ENCODE results near the gene RNF157.

The RNF157 gene

DNA sequence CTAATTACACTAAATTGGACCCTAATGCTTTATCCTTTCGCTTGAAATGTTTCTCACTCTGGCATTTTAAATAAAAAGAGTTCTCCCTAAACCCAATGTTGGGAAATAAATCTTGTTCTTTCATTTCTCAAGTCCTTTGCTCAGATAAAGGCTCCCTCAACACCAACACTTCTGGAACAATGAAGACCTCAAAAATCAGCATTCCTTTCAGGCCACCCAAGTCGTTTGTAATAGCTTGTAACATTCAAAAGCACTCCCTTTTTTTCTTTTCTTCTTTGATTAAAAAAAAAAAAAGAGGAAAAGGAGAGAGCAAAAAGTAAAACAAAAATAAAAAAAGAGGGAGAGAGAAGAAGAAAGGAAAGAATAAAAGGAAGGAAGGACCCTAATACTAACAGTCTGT lies 76.0 kb downstream of the RNF157 start:
- Histone ChIP-seq H2AFZ (ENCODE audit: low read depth) (no peak overlapping the region), H3K27me3 (ENCODE audit: insufficient read depth, low read depth) (no peaks in the 10 kb centered on the region), H3K9ac (no peak overlapping the region), H3K36me3 (ENCODE audit: insufficient read depth) (no peaks in the 10 kb centered on the region), H3K4me1 (ENCODE audit: low read depth, poor library complexity, severe bottlenecking) (no peaks in the 10 kb centered on the region), H3K27ac (no peak overlapping the region), H3K4me3 (IDR thresholded peaks at IDR 0.05; ENCODE audit: insufficient read depth, low read depth, low read length) (no peak overlapping the region), H3K79me2 (ENCODE audit: insufficient read depth, low read depth) (no peaks in the 10 kb centered on the region), H3K4me2 (no peak overlapping the region), H4K20me1 (ENCODE audit: insufficient read depth) (no peaks in the 10 kb centered on the region)
- TF ChIP-seq, protein P1, sequence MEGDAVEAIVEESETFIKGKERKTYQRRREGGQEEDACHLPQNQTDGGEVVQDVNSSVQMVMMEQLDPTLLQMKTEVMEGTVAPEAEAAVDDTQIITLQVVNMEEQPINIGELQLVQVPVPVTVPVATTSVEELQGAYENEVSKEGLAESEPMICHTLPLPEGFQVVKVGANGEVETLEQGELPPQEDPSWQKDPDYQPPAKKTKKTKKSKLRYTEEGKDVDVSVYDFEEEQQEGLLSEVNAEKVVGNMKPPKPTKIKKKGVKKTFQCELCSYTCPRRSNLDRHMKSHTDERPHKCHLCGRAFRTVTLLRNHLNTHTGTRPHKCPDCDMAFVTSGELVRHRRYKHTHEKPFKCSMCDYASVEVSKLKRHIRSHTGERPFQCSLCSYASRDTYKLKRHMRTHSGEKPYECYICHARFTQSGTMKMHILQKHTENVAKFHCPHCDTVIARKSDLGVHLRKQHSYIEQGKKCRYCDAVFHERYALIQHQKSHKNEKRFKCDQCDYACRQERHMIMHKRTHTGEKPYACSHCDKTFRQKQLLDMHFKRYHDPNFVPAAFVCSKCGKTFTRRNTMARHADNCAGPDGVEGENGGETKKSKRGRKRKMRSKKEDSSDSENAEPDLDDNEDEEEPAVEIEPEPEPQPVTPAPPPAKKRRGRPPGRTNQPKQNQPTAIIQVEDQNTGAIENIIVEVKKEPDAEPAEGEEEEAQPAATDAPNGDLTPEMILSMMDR (conservative IDR thresholded peaks at IDR 0.05; ENCODE audit: low read depth, low read length), result no peak

DNA sequence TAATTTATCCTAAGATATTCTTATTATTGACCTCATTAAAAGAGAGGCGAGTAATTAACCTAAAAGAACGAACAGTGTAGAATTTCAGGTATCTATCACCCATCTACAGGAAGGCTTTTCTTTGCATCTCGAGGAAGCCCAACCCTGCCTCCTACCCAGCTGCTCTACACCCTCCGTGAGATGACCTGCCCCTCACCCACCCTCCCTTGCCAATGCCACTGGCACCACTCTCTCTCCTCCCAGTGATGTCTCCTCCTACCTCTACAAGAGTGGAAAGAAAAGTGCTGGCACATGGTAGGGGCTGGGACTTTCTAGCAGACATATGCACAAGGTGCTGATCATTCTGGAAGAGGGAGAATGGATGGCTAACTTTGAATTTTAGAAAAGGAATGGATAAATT lies 76.4 kb downstream of the RNF157 start:
- no peak overlapping the region for H3K27ac ChIP-seq
- H3K79me2 ChIP-seq (ENCODE audit: insufficient read depth, low read depth), result no peaks in the 10 kb centered on the region
- no peak overlapping the region for H2AFZ ChIP-seq (ENCODE audit: low read depth)
- no peak overlapping the region for H3K4me3 ChIP-seq (IDR thresholded peaks at IDR 0.05; ENCODE audit: insufficient read depth, low read depth, low read length)
- H3K4me1 ChIP-seq (ENCODE audit: low read depth, poor library complexity, severe bottlenecking), result no peaks in the 10 kb centered on the region
- H3K36me3 ChIP-seq (ENCODE audit: insufficient read depth), result no peaks in the 10 kb centered on the region
- H3K4me2 ChIP-seq, result no peak overlapping the region
- no peaks in the 10 kb centered on the region for H4K20me1 ChIP-seq (ENCODE audit: insufficient read depth)
- no peak overlapping the region for H3K9ac ChIP-seq
- TF ChIP-seq, protein P1 (conservative IDR thresholded peaks at IDR 0.05; ENCODE audit: low read depth, low read length), result no peak
- no peaks in the 10 kb centered on the region for H3K27me3 ChIP-seq (ENCODE audit: insufficient read depth, low read depth)

DNA sequence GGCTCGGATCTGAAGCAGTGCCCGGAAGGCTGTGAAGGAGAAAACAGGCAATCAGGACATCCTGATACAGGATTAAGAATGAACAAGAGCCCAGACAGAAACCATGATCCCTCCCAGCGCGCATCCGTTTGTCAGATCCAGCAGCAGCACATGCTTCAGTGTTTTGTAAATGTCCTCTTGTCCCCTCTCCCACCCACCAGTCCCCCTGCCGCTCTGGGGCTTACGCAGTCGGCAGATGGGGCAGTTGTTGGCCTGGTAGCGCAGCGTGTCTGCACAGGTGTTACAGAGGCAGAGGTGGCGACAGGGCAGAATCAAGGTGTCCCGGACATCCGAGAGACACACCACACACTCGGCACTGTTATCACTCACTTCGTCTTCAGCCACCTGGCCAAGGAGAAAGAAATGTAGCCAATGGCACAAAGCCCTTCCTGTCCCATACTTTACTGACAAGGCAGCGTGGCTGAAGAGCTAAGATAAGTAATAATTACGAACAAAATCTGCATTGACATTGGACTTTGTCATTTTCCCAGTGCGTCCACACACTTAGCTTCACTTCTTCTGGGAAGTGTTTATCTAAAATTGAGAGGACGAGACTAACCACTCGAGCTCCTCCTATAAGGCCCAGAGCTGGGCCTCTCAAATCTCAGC lies 78.5 kb downstream of the RNF157 start:
- no peak overlapping the region for H3K4me3 ChIP-seq (IDR thresholded peaks at IDR 0.05; ENCODE audit: insufficient read depth, low read depth, low read length)
- H3K4me1 ChIP-seq (ENCODE audit: low read depth, poor library complexity, severe bottlenecking), result no peaks in the 10 kb centered on the region
- H2AFZ ChIP-seq (ENCODE audit: low read depth), result no peak overlapping the region
- H4K20me1 ChIP-seq (ENCODE audit: insufficient read depth), result no peaks in the 10 kb centered on the region
- no peaks in the 10 kb centered on the region for H3K36me3 ChIP-seq (ENCODE audit: insufficient read depth)
- no peak overlapping the region for H3K9ac ChIP-seq
- TF ChIP-seq, protein P1 (conservative IDR thresholded peaks at IDR 0.05; ENCODE audit: low read depth, low read length), result no peak
- no peak overlapping the region for H3K27ac ChIP-seq
- no peaks in the 10 kb centered on the region for H3K79me2 ChIP-seq (ENCODE audit: insufficient read depth, low read depth)
- H3K4me2 ChIP-seq, result no peak overlapping the region
- H3K27me3 ChIP-seq (ENCODE audit: insufficient read depth, low read depth), result no peaks in the 10 kb centered on the region

DNA sequence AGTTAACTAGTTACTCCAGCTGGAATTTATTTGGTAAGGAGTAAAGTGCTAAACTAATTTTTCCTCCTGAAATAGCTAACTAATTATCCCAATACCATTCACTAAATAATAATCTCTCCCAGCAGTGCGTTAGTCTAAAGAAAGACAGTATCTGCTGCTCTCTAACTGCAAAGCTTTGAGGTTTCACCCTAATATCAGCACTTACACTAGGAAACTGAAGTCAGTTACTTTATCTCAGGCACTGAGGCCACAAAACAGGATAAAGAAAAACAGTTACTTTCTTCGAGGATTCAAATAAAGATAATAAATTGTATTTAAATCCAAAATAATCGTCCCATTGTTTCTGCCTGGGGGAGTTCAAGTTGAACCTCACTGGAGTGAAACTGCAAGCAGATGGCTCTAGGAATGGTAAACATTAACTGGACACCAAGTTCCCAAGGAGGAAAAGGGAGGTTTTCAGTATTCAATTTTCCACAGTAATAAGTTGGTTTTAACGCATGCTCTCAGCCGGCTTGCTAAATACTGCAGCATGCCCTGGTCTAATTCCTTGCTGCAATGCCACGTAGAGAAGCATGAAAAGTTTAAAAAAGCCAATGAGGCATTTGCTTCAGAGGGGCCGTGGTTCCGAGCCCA lies 79.3 kb downstream of the RNF157 start:
- Histone ChIP-seq H3K27ac (no peak overlapping the region), H3K36me3 (ENCODE audit: insufficient read depth) (no peaks in the 10 kb centered on the region), H3K4me3 (IDR thresholded peaks at IDR 0.05; ENCODE audit: insufficient read depth, low read depth, low read length) (no peak overlapping the region), H3K4me2 (no peak overlapping the region), H3K79me2 (ENCODE audit: insufficient read depth, low read depth) (no peaks in the 10 kb centered on the region), H3K4me1 (ENCODE audit: low read depth, poor library complexity, severe bottlenecking) (no peaks in the 10 kb centered on the region), H3K27me3 (ENCODE audit: insufficient read depth, low read depth) (no peaks in the 10 kb centered on the region), H2AFZ (ENCODE audit: low read depth) (no peak overlapping the region), H4K20me1 (ENCODE audit: insufficient read depth) (no peaks in the 10 kb centered on the region), H3K9ac (no peak overlapping the region)
- TF ChIP-seq, protein P1 (conservative IDR thresholded peaks at IDR 0.05; ENCODE audit: low read depth, low read length), result no peak

Data from KMS-11 (cell line).